ENCODE measurements around the gene CHST10. TPM values are rescaled to one million over a fixed set of nuclear protein-coding genes. Genes with fewer than 3 reads are reported as not detected.
"Not testable (repeated sequence)": the region's sequence is repeated elsewhere in the genome, so short reads cannot be mapped to it uniquely, and the experiment has no call there.

The CHST10 gene
- total RNA-seq, 2 experiments from 2014 or later: 2.1 to 3.1 TPM

GRCh38 chr2:100380681-100381080 is 36.8 kb downstream of the CHST10 start:
- ChIA-PET CTCF (interaction anchor here (0.9 to 4.2 kb wide), 26 partner anchors 9 to 821 kb away, joined by 3 to 135 read pairs (median 4); partner anchors contain the start of gene CHST10), POLR2A (interaction anchor here (1.6 kb wide), 1 partner anchor 118 kb away, joined by 17 read pairs; no protein-coding TSS in a partner anchor)
- no peaks in the 10 kb centered on the region for H3K4me1 Mint-ChIP-seq
- DNase-seq: no peak
- no peaks in the 10 kb centered on the region for H3K36me3 Mint-ChIP-seq (ENCODE audit: low read depth)
- no peak overlapping the region for H3K4me3 Mint-ChIP-seq
- H3K27ac Mint-ChIP-seq: no peak overlapping the region
- peaks cover 6% of the 10 kb centered on the region for H3K27me3 Mint-ChIP-seq
- H3K9me3 Mint-ChIP-seq: no peaks in the 10 kb centered on the region

DNA sequence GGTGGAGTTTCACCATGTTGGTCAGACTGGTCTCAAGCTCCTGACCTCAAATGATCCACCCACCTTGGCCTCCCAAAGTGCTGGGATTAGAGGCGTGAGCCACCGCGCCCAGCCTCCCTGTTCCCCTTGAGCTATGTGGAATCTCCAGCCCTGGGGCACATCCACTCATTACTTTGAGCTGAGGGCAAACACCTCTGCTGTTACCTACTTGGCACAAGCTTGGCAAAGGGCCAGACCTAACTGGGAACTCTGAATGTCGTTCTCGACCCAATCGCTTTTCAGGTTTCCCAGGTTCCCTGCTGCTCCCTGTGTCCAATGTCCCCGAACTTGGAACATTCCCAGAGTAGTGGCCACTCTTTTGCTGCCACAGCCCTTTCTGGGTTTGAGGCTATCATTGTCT is 40.6 kb downstream of the CHST10 start:
- CTCF ChIA-PET: interaction anchor here (0.5 to 1.6 kb wide), 2 partner anchors 115 to 727 kb away, joined by 3 to 5 read pairs; no protein-coding TSS in a partner anchor
- POLR2A ChIA-PET: no interaction called here
- Mint-ChIP-seq H3K36me3 (ENCODE audit: low read depth) (no peaks in the 10 kb centered on the region), H3K27me3 (peaks cover 24% of the 10 kb centered on the region), H3K4me3 (no peak overlapping the region), H3K4me1 (no peaks in the 10 kb centered on the region), H3K27ac (no peak overlapping the region), H3K9me3 (no peaks in the 10 kb centered on the region)
- DNase-seq: no peak

GRCh38 chr2:100367163-100367562 is 50.3 kb downstream of the CHST10 start:
- H3K36me3 Mint-ChIP-seq (ENCODE audit: low read depth): no peaks in the 10 kb centered on the region
- ChIA-PET CTCF (interaction anchor here (2.9 kb wide), 1 partner anchor 13 kb away, joined by 16 read pairs; no protein-coding TSS in a partner anchor), POLR2A (no interaction called here)

GRCh38 chr2:100365434-100365833 is 52.0 kb downstream of the CHST10 start:
- Mint-ChIP-seq H3K27me3 (peaks cover 16% of the 10 kb centered on the region), H3K9me3 (peaks cover 8% of the 10 kb centered on the region), H3K4me3 (no peak overlapping the region), H3K4me1 (peaks cover 5% of the 10 kb centered on the region), H3K36me3 (ENCODE audit: low read depth) (no peaks in the 10 kb centered on the region), H3K27ac (no peak overlapping the region)
- DNase-seq: no peak
- POLR2A ChIA-PET: no interaction called here
- CTCF ChIA-PET: interaction anchor here (1.3 to 2.9 kb wide), 2 partner anchors 15 to 103 kb away, joined by 3 to 16 read pairs; no protein-coding TSS in a partner anchor

More at GRCh38 chr2:100367163-100367562, 50.3 kb downstream of the CHST10 start:
- Mint-ChIP-seq H3K4me3 (no peak overlapping the region), H3K27ac (no peak overlapping the region), H3K4me1 (peaks cover 5% of the 10 kb centered on the region), H3K9me3 (peaks cover 9% of the 10 kb centered on the region), H3K27me3 (peaks cover 22% of the 10 kb centered on the region)
- DNase-seq: no peak

DNA sequence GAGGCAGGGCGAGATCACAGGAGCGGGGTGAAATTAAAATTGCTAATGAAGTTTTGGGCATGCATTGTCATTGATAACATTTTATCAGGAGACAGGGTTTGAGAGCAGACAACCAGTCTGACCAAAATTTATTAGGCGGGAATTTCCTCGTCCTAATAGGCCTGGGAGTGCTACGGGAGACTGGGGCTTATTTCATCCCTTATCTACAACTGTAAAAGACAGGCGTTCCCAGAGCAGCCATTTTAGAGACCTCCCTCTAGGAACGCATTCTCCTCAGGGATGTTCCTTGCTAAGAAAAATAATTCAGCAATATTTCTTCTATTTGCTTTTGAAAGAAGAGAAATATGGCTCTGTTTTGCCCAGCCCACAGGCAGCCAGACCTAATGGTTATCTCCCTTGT is 55.2 kb downstream of the CHST10 start:
- H3K4me3 Mint-ChIP-seq; H3K27ac Mint-ChIP-seq; DNase-seq; CTCF ChIA-PET; H3K9me3 Mint-ChIP-seq; POLR2A ChIA-PET; H3K36me3 Mint-ChIP-seq (ENCODE audit: low read depth); H3K4me1 Mint-ChIP-seq; H3K27me3 Mint-ChIP-seq: not testable (repeated sequence)

GRCh38 chr2:100359576-100359975 is 57.9 kb downstream of the CHST10 start:
- Mint-ChIP-seq H3K4me3 (no peak overlapping the region), H3K4me1 (no peaks in the 10 kb centered on the region), H3K27me3 (peaks cover 9% of the 10 kb centered on the region), H3K27ac (no peak overlapping the region), H3K9me3 (peaks cover 4% of the 10 kb centered on the region), H3K36me3 (ENCODE audit: low read depth) (no peaks in the 10 kb centered on the region)
- ChIA-PET POLR2A (no interaction called here), CTCF (no interaction called here)
- no peak for DNase-seq

DNA sequence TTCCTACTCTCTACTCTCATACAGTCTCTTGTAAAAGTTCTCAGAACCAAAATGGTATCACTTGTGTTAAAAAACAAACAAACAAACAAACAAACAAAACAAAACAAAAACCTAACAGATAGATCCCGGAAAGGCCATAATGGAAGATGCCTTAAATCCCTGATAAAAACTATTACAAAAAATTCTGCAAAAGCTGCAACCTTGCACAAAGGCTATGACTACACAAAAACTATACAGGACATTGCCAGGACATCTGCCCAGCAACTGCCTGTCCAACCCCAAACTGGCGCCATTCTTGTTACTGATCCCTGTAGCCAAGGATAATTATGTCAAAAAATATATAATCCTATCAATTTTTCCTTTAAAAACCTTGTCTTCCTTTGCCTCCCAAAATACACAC is 58.9 kb downstream of the CHST10 start:
- Mint-ChIP-seq H3K4me1 (no peaks in the 10 kb centered on the region), H3K4me3 (no peak overlapping the region), H3K27ac (no peak overlapping the region), H3K9me3 (peaks cover 4% of the 10 kb centered on the region), H3K36me3 (ENCODE audit: low read depth) (no peaks in the 10 kb centered on the region), H3K27me3 (peaks cover 9% of the 10 kb centered on the region)
- ChIA-PET CTCF (no interaction called here), POLR2A (no interaction called here)
- DNase-seq: no peak

GRCh38 chr2:100352521-100352920 is 64.9 kb downstream of the CHST10 start:
- Mint-ChIP-seq H3K27ac (no peak overlapping the region), H3K9me3 (no peaks in the 10 kb centered on the region), H3K27me3 (peaks cover 7% of the 10 kb centered on the region)

GRCh38 chr2:100350661-100351185 is 66.7 kb downstream of the CHST10 start:
- Mint-ChIP-seq H3K4me1 (no peaks in the 10 kb centered on the region), H3K27me3 (peaks cover 16% of the 10 kb centered on the region), H3K36me3 (ENCODE audit: low read depth) (no peaks in the 10 kb centered on the region), H3K27ac (no peak overlapping the region), H3K4me3 (no peak overlapping the region), H3K9me3 (no peaks in the 10 kb centered on the region)
- DNase-seq: no peak
- ChIA-PET POLR2A (no interaction called here), CTCF (no interaction called here)

More at GRCh38 chr2:100352521-100352920, 64.9 kb downstream of the CHST10 start:
- H3K4me1 Mint-ChIP-seq: no peaks in the 10 kb centered on the region
- ChIA-PET CTCF (interaction anchor here (1.5 kb wide), 1 partner anchor 29 kb away, joined by 3 read pairs; no protein-coding TSS in a partner anchor), POLR2A (no interaction called here)
- no peak overlapping the region for H3K4me3 Mint-ChIP-seq
- DNase-seq: no peak
- H3K36me3 Mint-ChIP-seq (ENCODE audit: low read depth): no peaks in the 10 kb centered on the region

GRCh38 chr2:100345144-100345543 is 72.3 kb downstream of the CHST10 start:
- DNase-seq; POLR2A ChIA-PET; H3K4me1 Mint-ChIP-seq; CTCF ChIA-PET; H3K4me3 Mint-ChIP-seq; H3K9me3 Mint-ChIP-seq; H3K27ac Mint-ChIP-seq; H3K36me3 Mint-ChIP-seq (ENCODE audit: low read depth): not testable (repeated sequence)
- H3K27me3 Mint-ChIP-seq: peaks cover 27% of the 10 kb centered on the region

GRCh38 chr2:100344433-100344832 is 73.0 kb downstream of the CHST10 start:
- H3K36me3 Mint-ChIP-seq (ENCODE audit: low read depth): no peaks in the 10 kb centered on the region
- H3K9me3 Mint-ChIP-seq: no peaks in the 10 kb centered on the region
- H3K27me3 Mint-ChIP-seq: peaks cover 28% of the 10 kb centered on the region
- DNase-seq: no peak
- H3K4me3 Mint-ChIP-seq: no peak overlapping the region
- ChIA-PET POLR2A (no interaction called here), CTCF (no interaction called here)
- H3K4me1 Mint-ChIP-seq: no peaks in the 10 kb centered on the region
- no peak overlapping the region for H3K27ac Mint-ChIP-seq

- POLR2A ChIA-PET; H3K4me1 Mint-ChIP-seq; DNase-seq; H3K4me3 Mint-ChIP-seq; H3K9me3 Mint-ChIP-seq; H3K36me3 Mint-ChIP-seq (ENCODE audit: low read depth); H3K27ac Mint-ChIP-seq: not testable (repeated sequence)
- CTCF ChIA-PET: interaction anchor here (0.9 kb wide), 1 partner anchor 81 kb away, joined by 3 read pairs; no protein-coding TSS in a partner anchor
- peaks cover 31% of the 10 kb centered on the region for H3K27me3 Mint-ChIP-seq
Measured at GRCh38 chr2:100342466-100342865, 75.0 kb downstream of the CHST10 start.

Data from activated CD4-positive, alpha-beta memory T cell treated with anti-CD3 and anti-CD28 coated beads, Interleukin-2, amount 10 ng/mL, durations not matched to agents 7 days and 5 days (primary cell).